ENCODE data around the gene MAGI2. TPM values are rescaled to one million over a fixed set of nuclear protein-coding genes. Genes with fewer than 3 reads are reported as not detected.

Gene MAGI2
- total RNA-seq, 2 donors from 2014 or later = 10.3 to 19.2 TPM

DNA sequence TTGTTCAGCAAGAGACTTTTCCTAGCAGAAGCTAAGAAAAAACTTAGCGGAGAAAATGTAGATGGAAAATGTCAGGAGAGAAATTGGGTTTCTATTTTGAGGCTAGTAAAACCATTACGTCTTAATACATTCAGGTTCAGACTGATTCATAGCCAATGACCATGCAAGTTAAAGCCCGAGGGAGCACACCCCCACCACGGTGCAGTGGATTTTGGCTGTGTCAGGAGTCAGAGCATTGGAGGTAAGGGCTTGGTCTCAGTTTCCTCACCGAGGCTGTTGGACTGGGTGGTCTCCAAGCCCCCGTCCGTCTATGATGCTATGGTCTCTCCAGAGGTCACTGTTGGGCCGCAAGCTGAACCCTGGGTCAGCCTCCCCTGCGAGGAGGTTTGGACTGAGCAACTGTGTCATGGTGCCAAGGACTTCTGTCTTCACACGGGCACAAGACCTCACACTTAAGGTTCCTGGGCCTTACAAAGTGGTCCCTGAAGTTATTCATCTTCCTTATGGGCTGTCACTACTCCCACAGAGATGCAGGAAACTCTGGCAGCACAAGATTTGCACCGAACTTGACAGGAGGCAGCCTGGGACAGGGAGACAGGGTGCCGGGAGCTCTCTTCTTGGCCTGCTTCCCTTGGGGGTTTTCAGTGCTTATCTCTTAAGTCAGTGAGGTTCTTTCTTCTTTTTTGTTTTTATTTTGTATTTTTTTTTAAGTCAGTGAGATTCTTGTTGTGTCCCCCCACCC lies 1468.1 kb downstream of the MAGI2 start:
- peaks cover 11% of the 10 kb centered on the region for H3K9me3 ChIP-seq (ENCODE audit: control insufficient read depth, low read length)
- 94 to 96% methylated on average over 9 to 12 of the region's 12 CpGs for WGBS, 2 experiments (ENCODE audit: insufficient coverage in 1 of 2, insufficient read length in 1 of 2)
- TF ChIP-seq, protein P1, sequence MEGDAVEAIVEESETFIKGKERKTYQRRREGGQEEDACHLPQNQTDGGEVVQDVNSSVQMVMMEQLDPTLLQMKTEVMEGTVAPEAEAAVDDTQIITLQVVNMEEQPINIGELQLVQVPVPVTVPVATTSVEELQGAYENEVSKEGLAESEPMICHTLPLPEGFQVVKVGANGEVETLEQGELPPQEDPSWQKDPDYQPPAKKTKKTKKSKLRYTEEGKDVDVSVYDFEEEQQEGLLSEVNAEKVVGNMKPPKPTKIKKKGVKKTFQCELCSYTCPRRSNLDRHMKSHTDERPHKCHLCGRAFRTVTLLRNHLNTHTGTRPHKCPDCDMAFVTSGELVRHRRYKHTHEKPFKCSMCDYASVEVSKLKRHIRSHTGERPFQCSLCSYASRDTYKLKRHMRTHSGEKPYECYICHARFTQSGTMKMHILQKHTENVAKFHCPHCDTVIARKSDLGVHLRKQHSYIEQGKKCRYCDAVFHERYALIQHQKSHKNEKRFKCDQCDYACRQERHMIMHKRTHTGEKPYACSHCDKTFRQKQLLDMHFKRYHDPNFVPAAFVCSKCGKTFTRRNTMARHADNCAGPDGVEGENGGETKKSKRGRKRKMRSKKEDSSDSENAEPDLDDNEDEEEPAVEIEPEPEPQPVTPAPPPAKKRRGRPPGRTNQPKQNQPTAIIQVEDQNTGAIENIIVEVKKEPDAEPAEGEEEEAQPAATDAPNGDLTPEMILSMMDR (conservative IDR thresholded peaks at IDR 0.05) = no peak
- H3K4me3 Mint-ChIP-seq = no peak overlapping the region
- H3K27ac Mint-ChIP-seq = no peak overlapping the region
- H3K27me3 ChIP-seq (ENCODE audit: control insufficient read depth, insufficient read depth, low read length, poor library complexity, severe bottlenecking) = no peaks in the 10 kb centered on the region
- DNase-seq = no peak
- H3K36me3 Mint-ChIP-seq (ENCODE audit: low read depth) = no peaks in the 10 kb centered on the region
- no peak overlapping the region for H3K9ac ChIP-seq (ENCODE audit: extremely low read depth, low read length, poor library complexity, severe bottlenecking)
- peaks cover 8% of the 10 kb centered on the region for H3K4me1 Mint-ChIP-seq
- H3K27ac ChIP-seq (ENCODE audit: low read depth, low read length) = no peak overlapping the region
- H3K27me3 Mint-ChIP-seq (ENCODE audit: insufficient read depth) = peaks cover 6% of the 10 kb centered on the region
- no peak overlapping the region for H3K4me3 ChIP-seq (ENCODE audit: low read length)
- no peaks in the 10 kb centered on the region for H3K36me3 ChIP-seq (ENCODE audit: control insufficient read depth, insufficient read depth, low read length)
- peaks cover 17% of the 10 kb centered on the region for H3K9me3 Mint-ChIP-seq
- peaks cover 2% of the 10 kb centered on the region for H3K4me1 ChIP-seq (ENCODE audit: control insufficient read depth, insufficient read depth, low read length)

DNA sequence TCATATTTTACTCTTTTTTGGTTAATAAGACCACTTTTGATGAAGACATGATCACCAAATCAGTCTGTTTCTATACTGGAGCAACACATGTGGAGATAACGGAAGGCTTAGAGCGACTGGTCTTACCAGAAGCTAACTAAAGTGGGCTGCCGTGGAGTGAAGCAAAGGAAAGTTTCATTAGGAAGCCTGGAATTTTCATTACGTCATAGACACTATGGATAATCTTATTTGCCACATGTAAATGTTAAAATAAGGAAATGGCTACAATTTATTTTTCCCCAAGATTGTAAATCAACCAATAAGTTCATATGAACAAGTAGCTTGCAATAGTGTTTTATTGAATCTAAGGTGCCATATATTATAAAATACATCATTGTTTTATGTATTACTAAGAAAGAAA lies 1469.5 kb downstream of the MAGI2 start:
- peaks cover 2% of the 10 kb centered on the region for H3K9me3 ChIP-seq (ENCODE audit: control insufficient read depth, low read length)
- H3K36me3 Mint-ChIP-seq (ENCODE audit: low read depth) = no peaks in the 10 kb centered on the region
- no peak overlapping the region for H3K9ac ChIP-seq (ENCODE audit: extremely low read depth, low read length, poor library complexity, severe bottlenecking)
- H3K4me1 Mint-ChIP-seq = no peaks in the 10 kb centered on the region
- H3K4me1 ChIP-seq (ENCODE audit: control insufficient read depth, insufficient read depth, low read length) = no peaks in the 10 kb centered on the region
- 92 to 96% methylated on average over 4 of the region's 4 CpGs for WGBS, 2 experiments (ENCODE audit: insufficient coverage in 1 of 2, insufficient read length in 1 of 2)
- H3K9me3 Mint-ChIP-seq = peaks cover 10% of the 10 kb centered on the region
- H3K27ac ChIP-seq (ENCODE audit: low read depth, low read length) = no peak overlapping the region
- H3K27me3 ChIP-seq (ENCODE audit: control insufficient read depth, insufficient read depth, low read length, poor library complexity, severe bottlenecking) = no peaks in the 10 kb centered on the region
- H3K27me3 Mint-ChIP-seq (ENCODE audit: insufficient read depth) = peaks cover 6% of the 10 kb centered on the region
- H3K4me3 ChIP-seq (ENCODE audit: low read length) = no peak overlapping the region
- DNase-seq = no peak
- H3K27ac Mint-ChIP-seq = no peak overlapping the region
- no peaks in the 10 kb centered on the region for H3K36me3 ChIP-seq (ENCODE audit: control insufficient read depth, insufficient read depth, low read length)
- H3K4me3 Mint-ChIP-seq = no peak overlapping the region
- TF ChIP-seq, protein P1 (conservative IDR thresholded peaks at IDR 0.05) = no peak

GRCh38 chr7:77982926-77983550 lies 1470.4 kb downstream of the MAGI2 start:
- Histone ChIP-seq H3K9me3 (ENCODE audit: control insufficient read depth, low read length) (no peaks in the 10 kb centered on the region), H3K4me1 (ENCODE audit: control insufficient read depth, insufficient read depth, low read length) (no peaks in the 10 kb centered on the region), H3K27ac (ENCODE audit: low read depth, low read length) (no peak overlapping the region), H3K36me3 (ENCODE audit: control insufficient read depth, insufficient read depth, low read length) (no peaks in the 10 kb centered on the region), H3K9ac (ENCODE audit: extremely low read depth, low read length, poor library complexity, severe bottlenecking) (no peak overlapping the region), H3K27me3 (ENCODE audit: control insufficient read depth, insufficient read depth, low read length, poor library complexity, severe bottlenecking) (no peaks in the 10 kb centered on the region), H3K4me3 (ENCODE audit: low read length) (no peak overlapping the region)
- 93 to 95% methylated on average over 5 of the region's 5 CpGs for WGBS, 2 experiments (ENCODE audit: insufficient coverage in 1 of 2, insufficient read length in 1 of 2)
- no peak for DNase-seq
- peaks cover 1% of the 10 kb centered on the region for H3K9me3 Mint-ChIP-seq
- H3K36me3 Mint-ChIP-seq (ENCODE audit: low read depth) = no peaks in the 10 kb centered on the region
- TF ChIP-seq, protein P1 (conservative IDR thresholded peaks at IDR 0.05) = no peak
- H3K4me1 Mint-ChIP-seq = no peaks in the 10 kb centered on the region
- H3K27ac Mint-ChIP-seq = no peak overlapping the region
- no peak overlapping the region for H3K4me3 Mint-ChIP-seq
- H3K27me3 Mint-ChIP-seq (ENCODE audit: insufficient read depth) = peaks cover 6% of the 10 kb centered on the region
